HG02970 (cell line): ENCODE results near the gene GSTA2.
A peak's percentile ranks its signal among the peaks of the same experiment; 100 is the strongest.
"Not testable (repeated sequence)": the region's sequence is repeated elsewhere in the genome, so short reads cannot be mapped to it uniquely, and the experiment has no call there.

Experiments
- ATAC-seq: cut with Tn5 transposase; IDR thresholded peaks from one replicate; pipeline ENCODE4 v1.9.1; 2021; ENCODE audit warnings: mild to moderate bottlenecking, moderate library complexity, moderate number of reproducible peaks; ENCODE audit not compliant: unreplicated experiment, low FRiP score

The GSTA2 gene

DNA sequence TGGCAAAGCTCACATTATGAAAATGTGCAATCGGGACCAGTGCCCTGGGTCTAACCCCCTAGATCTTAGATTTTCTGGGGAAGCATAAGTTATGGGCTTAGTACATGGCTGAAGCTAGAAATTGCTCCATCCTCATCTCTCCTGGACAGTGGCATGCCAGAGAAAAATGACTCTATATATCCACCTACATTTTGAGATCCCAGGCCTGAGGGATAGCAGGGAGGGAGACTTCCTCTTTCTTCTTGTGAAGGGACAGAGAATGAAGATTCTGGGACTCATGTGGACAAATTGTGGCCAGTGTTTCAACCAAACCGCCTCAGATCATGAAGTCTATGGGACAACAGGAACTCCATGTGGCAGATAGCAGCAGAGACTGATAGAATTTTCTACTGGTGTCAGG is 35.4 kb downstream of the GSTA2 start:
- ATAC-seq, result no peak

DNA sequence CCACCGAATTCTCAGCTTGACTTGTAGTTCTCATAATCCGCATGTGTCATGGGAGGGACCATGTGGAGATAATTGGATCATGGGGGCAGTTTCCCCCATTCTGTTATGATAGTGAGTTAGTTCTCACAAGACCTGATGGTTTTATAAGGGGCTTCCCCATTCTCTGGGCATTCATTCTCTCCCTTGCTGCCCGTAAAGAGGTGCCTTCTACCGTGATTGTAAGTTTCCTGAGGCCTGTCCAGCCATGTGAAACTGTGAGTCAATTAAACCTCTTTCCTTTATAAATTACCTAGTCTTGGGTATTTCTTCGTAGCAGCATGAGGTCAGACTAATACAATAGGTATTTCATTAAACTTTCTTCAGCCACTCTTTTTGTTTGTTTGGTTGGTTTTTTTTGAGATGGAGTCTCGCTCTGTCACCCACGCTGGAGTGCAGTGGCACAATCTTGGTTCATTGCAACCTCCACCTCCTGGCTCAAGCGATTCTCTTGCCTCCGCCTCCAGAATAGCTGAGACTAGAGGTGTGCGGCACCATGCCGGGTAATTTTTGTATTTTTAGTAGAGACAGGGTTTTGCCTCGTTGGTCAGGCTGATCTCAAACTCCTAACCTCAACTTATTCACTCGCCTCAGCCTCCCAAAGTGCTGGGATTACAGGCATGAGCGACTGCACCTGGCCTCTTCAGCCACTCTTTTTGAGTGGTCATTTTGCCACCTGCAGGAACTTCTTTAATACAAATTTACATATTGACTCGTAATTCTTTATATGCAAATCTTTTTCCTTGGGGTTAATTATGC is 36.3 kb downstream of the GSTA2 start:
- no peak for ATAC-seq

DNA sequence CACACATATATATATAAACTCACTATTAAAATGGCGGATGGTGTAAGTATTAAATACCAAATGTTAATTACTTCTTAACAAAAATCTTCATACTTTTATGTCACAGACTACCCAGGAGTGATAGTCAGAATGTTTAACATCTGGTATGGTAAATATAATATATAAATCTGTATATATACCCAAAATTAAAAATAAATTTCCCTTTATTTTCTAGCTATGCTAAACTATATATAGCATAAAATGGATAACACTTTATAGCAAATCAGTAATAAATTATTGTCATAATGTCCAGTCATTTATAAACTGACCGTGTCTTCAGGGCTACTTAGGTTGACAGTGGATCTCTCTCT is 37.1 kb downstream of the GSTA2 start:
- no peak for ATAC-seq

DNA sequence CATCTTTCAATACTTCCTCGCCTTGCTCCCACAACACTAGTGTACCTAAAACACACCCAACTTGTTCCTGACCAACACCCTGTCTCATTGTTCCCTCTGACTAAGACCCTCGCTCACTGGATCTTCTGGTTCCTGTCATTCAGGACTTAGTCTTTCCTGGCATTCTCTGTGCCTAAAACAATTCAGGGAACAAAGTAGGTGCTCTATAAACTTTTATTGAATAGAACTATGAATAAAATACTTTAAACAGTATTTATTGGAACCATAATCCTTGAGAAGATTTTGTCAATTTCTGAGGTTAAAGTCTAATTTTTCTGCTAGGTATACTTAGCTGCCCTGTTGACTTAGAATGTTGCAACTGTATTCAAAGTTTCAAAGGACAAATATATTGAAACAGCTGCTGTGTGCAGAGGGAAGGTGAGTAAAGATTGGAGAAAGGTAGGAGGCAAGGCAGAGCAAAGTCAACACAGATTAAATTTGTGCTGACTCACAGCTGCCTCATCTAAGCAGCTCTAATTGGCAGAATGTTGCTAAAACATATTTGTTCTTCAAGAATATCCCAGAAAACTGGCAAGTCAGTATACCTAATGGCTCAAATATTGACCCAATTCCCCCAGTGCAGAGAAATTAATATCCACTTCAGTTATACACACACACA is 37.6 kb downstream of the GSTA2 start:
- no peak for ATAC-seq

DNA sequence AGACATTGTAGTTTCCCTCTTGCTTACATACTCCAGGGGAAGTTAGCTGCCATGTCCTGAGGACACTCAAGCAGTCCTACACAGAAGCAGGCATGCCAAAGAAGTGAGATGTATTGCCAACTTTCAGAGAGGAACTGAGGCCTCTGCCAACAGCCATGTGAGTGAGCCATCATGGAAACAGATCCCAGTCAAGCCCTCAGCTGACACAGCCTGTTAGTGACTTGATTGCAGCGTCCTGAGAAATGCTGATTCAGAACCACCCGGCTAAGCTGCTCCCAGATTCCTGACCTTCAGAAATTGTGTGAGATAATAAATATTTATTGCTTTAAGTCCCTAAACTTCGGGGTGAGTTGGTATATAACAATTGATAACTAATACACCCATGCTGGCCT is 38.1 kb downstream of the GSTA2 start:
- no peak for ATAC-seq

DNA sequence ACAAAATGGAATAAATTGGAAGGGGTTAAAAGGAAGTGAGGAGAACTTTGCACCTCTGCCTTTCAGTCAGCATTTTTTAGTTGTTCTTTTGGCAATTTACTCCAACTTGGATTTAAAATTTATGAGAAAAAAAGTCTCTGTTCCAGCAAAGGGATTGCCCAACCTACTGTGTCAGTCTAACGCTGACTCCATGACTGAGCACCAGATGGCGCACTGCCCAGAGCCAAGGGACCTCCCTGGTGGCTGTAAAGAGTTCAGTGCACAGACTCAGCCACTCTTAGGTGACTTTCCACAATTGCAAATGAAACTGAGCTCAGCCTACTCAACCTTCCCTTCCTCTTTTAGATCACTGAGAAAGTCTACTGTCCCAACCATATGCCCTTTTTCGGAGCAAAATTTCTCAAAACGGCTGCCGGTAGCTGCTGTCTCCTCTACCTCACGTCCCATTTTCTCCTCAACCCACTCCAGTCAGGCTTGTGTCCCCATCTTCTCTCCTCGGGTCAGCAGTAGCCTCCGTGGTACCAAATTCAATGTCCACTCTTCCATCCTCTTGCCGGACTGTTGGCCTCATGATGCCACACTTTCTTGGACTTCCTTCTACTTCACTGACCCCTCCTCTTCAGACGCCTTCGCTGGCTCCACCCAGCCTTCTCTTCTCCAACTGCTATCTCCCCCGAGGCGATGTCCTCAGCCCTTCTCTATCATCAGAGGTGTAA is 38.7 kb downstream of the GSTA2 start:
- ATAC-seq, result peak; percentile 96

DNA sequence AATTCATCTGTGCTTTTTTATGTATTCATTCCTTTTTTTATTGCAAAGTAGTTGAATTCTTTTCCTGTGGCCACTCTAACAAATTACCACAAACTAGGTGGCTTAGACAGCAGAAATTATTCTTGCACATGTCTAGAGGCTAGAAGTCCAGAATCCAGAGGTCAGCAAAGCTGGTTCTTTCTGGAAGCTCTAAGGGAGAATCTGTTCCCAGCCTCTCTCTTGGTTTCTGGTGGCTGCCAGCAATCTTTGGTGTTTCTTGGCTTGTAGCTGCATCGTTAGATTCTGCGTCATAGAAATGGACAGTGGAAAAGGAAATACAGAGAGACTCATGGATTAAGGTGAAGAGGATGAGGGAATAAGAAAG is 39.3 kb downstream of the GSTA2 start:
- no peak for ATAC-seq

DNA sequence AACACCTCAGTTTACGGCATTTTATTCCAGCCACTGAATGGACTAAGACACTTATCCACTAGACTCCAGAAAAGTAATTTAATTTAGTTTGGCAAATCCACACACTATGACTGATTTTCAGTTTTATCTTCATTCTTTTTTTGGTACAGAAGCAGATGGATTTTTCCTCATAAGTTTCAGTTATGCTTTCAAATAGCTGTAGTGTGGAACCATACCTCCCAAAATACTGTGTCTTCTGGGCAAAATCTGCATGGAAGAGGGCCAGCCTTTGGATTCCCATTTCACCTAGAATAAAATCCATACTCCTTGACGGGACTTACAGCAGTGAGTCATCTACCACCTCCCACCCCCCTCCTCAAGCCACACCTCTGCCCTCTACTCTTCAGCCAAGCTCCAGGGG is 43.0 kb downstream of the GSTA2 start:
- no peak for ATAC-seq

DNA sequence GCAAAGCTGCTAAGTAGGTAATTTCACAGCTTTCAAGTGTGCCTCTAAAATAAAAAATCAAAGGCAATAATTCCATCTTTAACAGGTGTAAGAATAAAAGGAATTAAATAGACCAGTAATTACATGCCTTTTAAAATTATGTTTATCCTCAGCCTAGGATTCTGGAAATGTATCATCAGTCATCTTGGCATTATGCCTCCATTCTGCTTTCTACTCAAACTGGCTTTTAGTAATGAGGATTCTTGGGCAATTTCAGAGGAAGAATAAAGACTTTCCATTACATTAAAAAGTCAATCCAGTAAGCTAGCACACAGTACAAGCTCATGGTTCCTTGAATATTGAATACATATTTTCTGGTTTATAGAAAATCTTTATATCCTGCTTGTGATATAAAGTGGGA is 44.7 kb downstream of the GSTA2 start:
- ATAC-seq, result no peak

DNA sequence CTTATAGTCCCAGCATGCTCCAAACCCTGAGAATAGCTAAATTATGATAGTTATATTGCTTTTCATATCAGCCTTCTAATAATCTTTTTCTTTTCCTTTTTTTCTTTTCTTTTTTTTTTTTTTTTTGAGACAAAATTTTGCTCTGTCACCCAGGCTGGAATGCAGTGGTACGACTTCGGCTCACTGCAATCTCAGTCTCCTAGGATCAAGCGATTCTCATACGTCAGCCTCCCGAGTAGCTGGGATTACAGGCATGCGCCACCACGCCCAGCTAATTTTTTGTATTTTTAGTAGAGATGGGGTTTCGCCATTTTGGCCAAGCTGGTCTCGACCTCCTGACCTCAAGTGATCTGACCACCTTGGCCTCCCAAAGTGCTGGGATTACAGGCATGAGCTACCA is 48.5 kb downstream of the GSTA2 start:
- not testable (repeated sequence) for ATAC-seq

DNA sequence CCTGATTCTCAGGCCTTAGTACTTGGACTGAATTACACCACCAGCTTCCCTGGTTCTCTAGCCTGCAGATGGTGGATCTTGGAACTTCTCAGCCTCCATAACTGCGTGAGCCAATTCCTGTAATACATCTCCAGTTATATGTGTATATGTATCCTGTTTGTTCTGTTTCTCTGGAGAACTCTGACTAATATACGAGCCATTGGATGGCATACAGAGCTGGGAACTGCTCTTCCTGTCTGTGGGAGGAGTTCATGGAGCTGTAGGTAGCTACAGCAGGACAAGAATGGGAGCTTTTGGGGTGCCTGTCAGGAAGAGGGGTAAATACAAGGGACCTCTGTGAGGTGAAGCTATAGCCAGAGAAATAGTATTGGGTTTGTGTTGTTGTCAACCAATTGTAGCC is 51.1 kb downstream of the GSTA2 start:
- ATAC-seq, result no peak

DNA sequence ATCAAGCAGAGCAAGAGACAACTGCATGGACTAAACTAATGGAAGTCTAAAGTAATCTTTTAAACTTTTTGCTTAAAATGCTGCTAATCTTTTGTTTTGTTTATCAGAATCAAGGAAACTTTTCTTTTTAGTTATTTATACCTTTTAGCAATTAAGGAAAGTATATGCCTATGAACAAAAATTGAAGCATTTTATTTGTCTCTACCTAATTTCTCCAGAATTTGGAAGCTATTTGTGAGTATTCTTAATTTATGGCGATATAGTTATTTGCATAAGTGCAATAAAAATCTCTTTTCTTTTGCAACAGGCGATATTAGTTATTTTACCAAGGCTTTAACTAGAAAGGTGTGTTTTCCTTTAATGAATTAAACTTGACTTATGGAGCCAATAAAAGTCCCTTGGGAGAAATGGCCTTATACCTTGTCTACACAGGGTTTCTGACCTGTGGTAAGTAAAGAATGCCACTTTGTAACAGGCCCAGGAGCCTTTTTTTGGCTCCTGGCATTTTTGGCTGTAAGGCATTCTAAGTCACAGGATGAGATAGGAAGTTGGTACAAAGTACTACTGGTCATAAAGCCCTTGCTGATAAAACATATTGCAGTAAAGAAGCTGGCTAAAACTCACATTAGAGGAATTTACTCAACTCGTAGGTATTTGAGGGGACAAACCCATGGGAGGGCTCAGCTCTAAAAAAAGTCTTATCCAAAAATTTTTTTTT is 55.2 kb downstream of the GSTA2 start:
- ATAC-seq, result no peak

DNA sequence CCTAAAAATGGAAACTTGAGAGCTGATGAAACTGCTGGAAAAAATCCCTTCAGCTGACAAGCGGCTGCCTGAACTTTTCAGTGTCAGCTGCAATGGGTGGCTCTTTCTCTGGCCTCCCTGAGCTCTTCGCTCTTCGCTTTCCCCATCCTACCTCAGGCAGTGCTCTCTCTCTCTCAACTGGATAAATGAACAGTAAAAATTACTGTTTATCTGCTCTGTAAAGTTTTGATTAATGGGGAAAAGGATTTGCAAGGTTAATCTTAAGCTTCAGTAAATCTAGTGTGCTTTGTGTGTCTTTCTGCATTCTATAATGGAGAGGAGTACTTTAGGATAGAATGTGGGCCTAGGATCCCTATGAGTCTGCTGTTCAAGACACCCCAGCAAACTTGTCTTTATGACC is 57.3 kb downstream of the GSTA2 start:
- no peak for ATAC-seq

DNA sequence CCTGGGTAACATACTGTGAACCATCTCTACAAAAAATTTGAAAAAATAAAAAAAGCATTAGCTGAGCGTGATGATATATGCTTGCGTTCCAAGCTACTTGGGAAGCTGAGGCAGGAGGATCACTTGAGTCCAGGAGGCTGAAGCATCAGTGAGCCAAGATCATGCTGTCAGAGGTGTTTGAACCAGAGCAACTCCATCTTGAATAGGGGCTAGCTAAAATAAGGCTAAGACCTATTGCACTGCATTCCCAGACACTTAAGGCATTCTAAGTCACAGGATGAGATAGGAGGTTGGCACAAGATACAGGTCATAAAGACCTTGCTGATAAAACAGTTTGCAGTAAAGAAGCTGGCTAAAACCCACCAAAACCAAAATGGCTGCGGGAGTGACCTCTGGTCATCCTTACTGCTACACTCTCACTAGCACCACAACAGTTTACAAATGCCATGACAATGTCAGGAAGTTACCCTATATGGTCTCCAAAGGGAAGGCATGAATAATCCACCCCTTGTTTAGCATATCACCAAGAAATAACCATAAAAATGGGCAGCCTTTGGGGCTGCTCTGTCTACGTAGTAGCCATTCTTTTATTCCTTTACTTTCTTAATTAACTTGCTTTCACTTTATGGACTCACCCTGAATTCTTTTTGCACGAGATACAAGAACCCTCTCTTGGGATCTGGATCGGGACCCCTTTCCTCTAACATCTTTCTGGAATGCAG is 58.3 kb downstream of the GSTA2 start:
- ATAC-seq, result not testable (repeated sequence)

DNA sequence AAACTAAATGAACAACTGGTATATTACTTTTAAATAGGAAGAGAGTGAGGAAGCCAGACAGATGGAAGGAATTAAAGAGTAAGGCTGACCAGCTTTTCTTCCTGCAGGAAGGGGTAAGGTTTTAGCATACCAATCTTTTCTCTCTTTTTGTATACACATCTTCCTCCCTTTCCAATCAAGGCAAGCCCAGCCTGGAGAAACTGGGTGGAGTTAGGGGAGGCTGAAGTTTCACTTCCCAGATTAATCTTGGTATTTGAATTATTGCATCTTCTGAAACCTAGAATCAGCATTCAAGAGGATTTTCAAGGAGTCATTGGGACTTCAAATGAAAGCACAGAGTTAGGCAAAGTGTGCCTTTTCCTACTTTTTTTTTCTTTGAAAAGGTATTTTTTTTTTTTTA is 59.2 kb downstream of the GSTA2 start:
- ATAC-seq, result no peak
